Measurements from ENCODE around the gene KCTD21.

KCTD21 gene

DNA sequence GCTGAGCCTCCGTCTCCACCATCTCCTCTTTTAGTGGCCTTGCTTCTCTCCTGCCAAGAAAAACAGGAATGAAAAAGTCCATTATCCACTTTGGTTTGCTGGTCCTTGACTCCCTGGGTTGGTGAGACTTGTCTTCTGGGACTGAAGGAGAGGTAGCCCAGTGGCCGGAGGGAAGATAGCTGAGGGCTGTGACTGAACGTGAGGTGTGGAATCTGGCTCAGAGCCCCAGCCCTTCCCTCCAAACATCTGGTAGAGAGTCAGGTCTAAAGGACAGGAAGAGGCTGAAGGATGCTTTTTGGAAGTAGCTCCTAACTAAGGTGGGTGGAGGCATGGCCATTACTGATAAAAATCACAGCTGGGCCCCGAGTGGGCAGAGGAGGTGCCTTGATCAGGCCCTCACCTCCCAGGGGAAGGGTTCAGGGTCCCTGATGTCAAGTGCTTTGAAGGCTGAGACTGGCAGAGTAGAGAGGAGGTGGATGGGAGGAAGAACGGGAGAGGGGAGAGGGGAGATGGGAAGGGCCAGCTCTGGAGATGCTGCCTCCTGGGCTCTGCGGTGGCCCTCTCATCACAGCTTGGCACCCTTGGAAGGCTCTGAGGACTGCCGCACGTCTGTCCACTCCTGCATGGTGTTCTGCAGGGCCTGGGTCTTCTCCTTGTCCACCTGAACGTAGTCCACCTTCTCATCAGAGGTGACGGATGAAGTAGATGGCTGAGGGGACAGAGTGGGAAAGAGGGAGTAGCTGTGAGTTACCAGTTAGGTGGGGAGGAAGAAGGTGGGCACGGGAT, 30.5 kb upstream of the KCTD21 start:
- no peak for DNase-seq (ENCODE audit: low spot score)

- no peak for DNase-seq (ENCODE audit: low spot score)
Measured at GRCh38 chr11:78217650-78218541, 29.5 kb upstream of the KCTD21 start.

DNA sequence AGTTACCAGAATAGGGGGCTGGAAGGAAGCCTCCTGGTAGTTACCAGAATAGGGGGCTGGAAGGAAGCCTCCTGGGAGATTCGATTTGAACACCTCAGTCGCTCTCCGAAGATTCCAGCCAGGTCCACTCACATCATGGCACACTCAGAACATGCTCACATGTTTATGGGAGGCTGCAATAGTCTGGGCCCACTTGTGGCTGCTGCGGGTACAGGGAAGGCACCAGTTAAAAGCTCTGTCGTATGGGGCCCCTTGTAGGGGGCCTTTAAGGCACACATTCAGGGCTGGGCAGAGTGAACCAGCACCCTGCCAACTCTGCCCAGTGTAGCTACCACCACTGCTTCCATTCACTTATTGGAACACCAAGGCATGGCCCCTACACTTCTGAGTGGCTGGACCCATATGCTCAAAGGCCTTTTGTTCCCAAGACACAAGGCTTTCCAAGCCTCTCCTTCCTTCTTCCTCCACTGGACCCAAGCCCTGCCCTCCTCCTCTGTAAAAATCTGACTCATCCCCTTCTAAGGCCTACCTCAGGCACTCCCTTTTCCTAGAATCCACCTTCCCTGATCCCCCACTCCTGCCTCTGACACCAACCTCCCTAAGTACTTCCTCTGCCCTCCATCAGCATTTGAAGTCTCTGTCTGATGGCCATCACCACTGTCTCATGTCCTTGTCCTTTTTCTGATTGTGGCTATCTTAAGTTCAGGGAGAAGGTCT, 28.3 kb upstream of the KCTD21 start:
- no peak for DNase-seq (ENCODE audit: low spot score)

GRCh38 chr11:78216021-78216420, 27.6 kb upstream of the KCTD21 start:
- no peak for DNase-seq (ENCODE audit: low spot score)

DNA sequence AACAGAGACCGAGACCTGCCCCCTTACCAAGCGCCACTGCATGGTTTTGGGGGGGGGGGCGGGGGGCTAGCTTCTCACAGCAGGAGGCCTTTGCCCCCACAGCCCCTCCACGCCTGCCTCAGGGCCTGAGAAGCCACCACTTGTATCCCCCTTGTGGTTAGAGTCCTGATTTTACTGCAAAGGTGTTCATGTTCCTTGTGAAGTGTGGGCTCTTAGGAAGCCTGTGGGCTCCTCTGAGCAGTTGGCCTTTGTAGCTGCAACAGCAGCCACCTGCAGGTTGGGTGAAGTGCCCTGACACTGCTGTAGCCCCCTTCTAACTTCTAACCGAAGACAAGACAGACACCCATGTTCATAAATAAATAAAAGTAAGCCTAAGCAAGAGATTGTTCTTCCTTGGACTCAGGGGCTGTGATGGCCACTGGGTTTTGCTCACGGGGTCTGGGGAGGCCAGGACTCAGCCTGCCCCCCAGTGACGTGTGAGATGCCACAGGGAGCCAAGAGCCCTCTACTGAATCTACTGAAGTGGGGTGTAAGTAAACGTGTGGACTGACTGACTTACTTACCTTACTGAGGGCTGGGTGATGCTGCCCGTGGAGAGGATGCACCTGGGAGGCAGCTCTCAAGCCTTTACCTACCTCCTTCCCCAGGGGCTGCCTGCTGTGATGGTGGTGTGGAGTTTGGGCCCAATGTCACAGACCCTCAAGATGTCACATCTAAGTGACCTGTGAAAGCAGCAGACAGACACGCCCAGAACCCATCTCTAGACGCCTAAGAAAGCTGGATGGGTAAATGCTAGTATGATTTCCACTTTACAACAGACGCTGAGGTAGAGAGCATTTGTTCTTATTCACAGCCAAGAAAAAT, 26.1 kb upstream of the KCTD21 start:
- no peak for DNase-seq (ENCODE audit: low spot score)

DNA sequence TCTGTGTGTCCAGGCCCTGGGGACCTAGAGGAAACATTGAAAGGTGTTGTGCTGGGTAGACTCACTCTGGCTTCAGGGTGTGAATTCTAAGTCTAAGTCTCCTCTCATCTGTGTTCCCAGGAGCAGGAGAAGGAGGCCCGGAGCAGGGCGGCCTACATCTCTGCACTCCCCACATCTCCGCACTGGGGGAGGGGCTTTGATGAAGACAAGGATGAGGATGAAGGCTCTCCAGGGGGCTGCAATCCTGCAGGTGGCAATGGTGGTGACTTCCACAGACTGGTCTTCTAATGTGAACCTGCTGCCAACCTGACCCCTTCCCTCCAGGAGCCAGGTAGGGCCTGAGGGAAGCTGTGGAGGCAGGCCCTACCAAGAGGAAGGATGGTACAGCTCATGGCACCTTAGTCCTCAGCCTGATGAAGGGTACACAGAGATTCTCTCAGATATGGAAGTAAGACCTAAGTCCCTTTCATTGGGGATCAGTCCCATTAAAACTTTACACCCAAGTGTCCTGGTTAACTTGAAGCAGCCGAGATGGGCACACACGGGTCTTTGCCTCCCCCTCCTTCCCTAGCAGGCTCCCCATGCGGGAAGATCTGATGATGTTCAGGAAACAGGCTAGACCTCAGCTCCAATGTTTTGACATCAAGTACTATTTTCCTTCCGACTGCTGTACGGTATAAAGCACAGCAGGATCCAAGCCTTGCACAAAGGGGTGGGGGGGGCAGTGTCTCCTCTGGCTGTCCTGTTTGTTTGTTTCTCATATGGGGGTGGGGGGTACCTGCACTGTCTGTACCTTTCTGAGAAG, 25.3 kb upstream of the KCTD21 start:
- DNase-seq (ENCODE audit: low spot score), result no peak

DNA sequence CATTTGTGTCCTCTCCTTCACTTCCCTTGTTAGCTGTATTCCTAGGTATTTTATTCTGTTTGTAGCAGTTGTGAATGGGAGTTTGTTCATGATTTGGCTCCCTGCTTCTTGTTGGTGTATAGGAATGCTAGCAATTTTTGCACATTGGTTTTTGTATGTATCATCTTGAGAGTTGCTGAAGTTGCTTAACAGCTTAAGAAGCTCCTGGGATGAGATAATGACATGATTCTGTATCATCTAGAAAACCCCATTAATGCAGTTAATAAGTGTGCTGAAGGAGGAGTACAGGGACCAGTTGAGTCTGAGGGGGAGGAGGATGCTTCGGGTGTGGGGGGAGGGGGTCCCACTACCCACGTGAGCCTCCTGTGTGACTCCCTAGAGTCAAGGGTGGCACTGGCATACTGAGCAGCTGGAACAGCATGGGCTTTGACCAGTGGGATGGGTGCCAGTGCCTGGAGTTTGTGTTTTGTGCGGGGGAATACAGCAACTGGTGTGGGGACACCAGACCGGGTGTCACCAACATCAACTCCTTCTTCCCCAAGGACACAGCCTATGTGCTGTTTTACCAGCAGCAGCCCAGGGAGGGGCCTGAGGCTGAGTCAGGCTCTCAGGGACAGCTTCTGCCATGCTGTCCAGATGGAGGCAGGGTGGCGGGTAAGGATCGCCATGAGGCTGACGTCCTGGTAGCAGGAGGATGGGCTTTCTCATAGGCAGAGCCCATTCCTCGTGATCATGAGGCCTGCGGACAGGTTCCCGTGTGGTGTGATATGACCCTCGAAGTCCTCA, 24.4 kb upstream of the KCTD21 start:
- DNase-seq (ENCODE audit: low spot score), result peak; percentile 49

DNA sequence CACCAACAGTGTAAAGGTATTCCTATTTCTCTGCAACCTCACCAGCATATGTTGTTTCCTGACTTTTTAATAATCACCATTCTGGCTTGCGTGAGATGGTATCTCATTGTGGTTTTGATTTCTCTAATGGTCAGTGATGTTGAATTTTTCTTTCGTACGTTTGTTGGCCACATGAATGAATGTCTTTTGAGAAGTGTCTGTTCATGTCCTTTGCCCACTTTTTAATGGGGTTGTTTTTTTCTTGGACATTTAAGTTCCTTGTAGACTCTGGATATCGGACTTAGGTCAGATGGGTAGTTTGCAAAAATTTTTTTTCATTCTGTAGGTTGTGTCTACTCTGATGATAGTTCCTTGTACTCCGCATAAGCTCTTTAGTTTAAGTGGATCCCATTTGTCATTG, 23.1 kb upstream of the KCTD21 start:
- no peak for DNase-seq (ENCODE audit: low spot score)

- DNase-seq (ENCODE audit: low spot score), result no peak
Measured at GRCh38 chr11:78210000-78210608, 21.7 kb upstream of the KCTD21 start.

DNA sequence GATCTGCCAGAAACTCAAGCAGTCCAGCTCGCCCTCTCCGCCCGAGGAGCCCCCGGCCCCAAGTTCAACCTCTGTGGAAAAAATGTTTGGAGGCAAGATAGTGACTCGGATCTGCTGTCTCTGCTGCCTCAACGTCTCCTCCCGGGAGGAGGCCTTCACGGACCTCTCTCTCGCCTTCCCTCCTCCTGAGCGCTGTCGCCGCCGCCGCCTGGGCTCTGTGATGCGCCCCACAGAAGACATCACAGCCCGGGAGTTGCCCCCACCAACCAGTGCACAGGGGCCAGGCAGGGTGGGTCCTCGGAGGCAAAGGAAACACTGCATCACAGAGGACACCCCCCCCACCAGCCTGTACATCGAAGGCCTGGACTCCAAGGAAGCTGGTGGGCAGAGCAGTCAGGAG, 21.1 kb upstream of the KCTD21 start:
- no peak for DNase-seq (ENCODE audit: low spot score)

DNA sequence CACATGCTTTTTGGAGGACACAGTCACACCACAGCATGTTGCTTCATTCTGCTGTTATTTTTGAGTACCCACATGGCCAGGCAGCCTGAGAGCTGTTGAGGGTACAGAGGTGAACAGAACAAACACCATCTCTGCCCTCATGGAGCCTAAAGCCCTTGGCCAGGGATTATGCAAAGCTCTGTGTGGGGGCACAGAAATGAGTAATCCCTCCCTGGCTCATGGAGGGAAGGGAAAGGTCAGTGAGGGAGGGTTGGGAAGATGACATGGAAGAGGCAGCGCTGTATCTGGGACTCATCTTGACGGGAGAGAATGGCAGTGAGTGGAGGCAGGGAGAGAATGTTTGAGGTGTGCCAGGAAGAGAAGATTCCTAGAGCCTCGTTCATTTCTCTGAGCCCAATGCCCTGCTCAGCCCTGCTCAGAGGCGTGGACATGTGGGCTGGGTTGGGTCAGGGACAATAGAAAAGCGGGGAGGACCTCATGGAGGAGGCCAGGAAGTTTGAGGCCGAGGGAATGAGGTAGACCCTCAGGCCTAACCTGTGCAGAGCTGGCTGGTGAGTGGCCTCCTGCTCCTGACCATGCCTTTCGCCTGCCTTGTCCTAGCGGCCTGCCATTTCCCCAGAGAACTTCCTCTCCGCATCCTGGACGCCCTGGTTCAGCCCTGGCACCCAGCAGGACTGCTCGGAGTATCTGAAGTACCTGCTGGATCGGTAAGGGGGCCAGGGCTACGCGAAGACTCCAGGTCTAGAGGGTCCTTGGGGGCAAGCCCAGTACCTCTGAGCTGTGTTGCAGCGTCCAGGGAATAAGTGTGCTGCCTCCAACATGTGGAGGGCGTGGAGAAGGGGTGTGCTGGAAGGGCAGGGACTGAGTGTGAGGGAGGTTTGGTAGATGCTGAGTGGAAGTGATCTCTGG, 20.1 kb upstream of the KCTD21 start:
- no peak for DNase-seq (ENCODE audit: low spot score)

DNA sequence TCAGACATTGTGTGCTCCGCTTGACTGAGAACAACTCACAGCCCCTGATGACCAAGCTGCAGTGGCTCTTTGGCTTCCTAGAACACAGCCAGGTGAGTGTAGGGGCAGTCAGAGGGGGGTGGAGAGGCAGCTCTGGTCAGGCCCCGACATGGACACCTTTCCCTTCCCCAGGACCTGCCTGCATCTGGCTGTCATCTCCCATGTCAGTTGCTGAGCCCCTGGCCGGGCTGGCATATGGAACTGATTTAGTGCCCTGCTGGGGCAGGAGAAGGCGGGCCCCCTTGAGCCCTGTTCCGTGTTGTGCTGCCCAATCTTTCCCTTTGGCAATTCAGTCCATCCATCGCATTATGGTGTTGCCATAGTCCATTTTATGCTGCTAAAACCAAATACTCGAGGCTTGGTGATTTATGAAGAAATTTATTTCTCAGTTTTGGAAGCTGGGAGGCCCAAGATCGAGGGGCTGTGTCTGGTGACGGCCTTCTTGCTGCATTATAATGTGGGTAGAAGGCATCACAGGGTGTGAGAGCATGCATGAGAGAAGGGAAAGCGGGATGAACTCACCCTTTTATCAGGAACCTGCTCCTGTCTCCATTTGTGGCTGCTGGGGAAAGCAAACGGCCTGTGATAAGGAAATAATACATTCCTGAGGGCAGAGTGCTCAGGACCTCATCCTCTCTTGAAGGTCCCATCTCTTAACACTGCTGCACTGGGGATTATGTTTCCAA, 19.3 kb upstream of the KCTD21 start:
- no peak for DNase-seq (ENCODE audit: low spot score)

GRCh38 chr11:78205691-78206090, 17.3 kb upstream of the KCTD21 start:
- DNase-seq (ENCODE audit: low spot score), result no peak

GRCh38 chr11:78205256-78205655, 16.8 kb upstream of the KCTD21 start:
- no peak for DNase-seq (ENCODE audit: low spot score)

DNA sequence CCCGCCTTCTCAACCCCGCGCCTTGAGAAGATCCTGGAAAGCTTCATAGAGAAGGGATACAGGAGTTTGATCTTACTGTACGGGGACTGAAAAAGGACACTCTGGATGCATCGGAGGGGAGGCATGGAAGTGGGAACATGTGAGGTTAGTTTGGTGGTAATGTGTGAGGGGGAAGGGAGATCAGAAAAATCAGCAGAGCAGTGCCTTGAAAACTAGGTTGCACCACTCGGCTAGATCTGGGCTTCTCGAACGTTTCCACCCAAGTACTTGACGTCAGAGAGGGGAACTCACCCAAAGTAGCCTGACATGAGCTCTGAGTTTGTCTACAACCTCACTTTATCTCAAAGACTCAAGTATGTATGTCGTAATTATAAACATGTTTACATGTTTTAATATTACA, 14.8 kb upstream of the KCTD21 start:
- DNase-seq (ENCODE audit: low spot score), result peak; percentile 56

- DNase-seq (ENCODE audit: low spot score), result no peak
Measured at GRCh38 chr11:78202733-78203167, 14.3 kb upstream of the KCTD21 start.

- DNase-seq (ENCODE audit: low spot score), result peak; percentile 39
Measured at GRCh38 chr11:78201096-78201818, 12.8 kb upstream of the KCTD21 start.
